A549 treated with AZD9567 at 1 μM for 4 hours (cell line): ENCODE results near the gene POU5F2. TPM values are rescaled to one million over a fixed set of nuclear protein-coding genes. Genes with fewer than 3 reads are reported as not detected.

Source experiments
- total RNA-seq: library from RNA; stranded (reverse); fragments of 200-300 nt; extraction: Qiagen RNA extraction; gene quantifications from 5 replicates; pipeline ENCODE4 v1.2.3, GENCODE V29; 2022; ENCODE audit not compliant: insufficient read depth

POU5F2 gene
- total RNA-seq, result 0.01 TPM in 1 of 5 replicates, not detected in the others

GRCh38 chr5:93741136-93741811 lies at the start of gene POU5F2:
Gene POU5F2 (minus strand): TSS chr5:93741600. CDS start chr5:93741563, 37 bp downstream.

Other genes with a start within 250 kb of the POU5F2 start
- gene NR2F1-AS1, start 160.4 kb downstream of the POU5F2 start, total RNA-seq, result 3.1 to 4.3 TPM (median 4.1 TPM) in 5 replicates
- 3.3 to 6.2 TPM (median 4.4 TPM) in 5 replicates for gene NR2F1, start 158.4 kb downstream of the POU5F2 start, total RNA-seq